HepG2 (cell line): ENCODE data around the gene AHRR. TPM values are rescaled to one million over a fixed set of nuclear protein-coding genes. Genes with fewer than 3 reads are reported as not detected.

Experiments used
- CENPX ChIP-seq: sonication (generic); formaldehyde crosslinking; IDR thresholded peaks from 2 replicates; pipeline ENCODE4 v1.9.0; 2021; ENCODE audit warnings: mild to moderate bottlenecking, missing genetic modification reagents, moderate library complexity
- KDM3A ChIP-seq: IDR thresholded peaks from 2 replicates; pipeline ENCODE4 v1.6.1; 2018; ENCODE audit warnings: low read depth, missing compliant biosample characterization
- SIX4 ChIP-seq: sonication (generic); formaldehyde crosslinking; IDR thresholded peaks from 2 replicates; pipeline ENCODE4 v1.4.0; 2020; ENCODE audit warnings: missing genetic modification reagents
- SMAD3 ChIP-seq: sonication (generic); formaldehyde crosslinking; IDR thresholded peaks from 2 replicates; pipeline ENCODE4 v1.4.0; 2020; ENCODE audit warnings: missing genetic modification reagents
- SMC3 ChIP-seq: IDR thresholded peaks from 2 replicates; pipeline ENCODE4 v1.6.1; 2011; ENCODE audit warnings: low read length, improper control_type of control experiment
- SP2 ChIP-seq: sonication (generic); formaldehyde crosslinking; IDR thresholded peaks from 2 replicates; pipeline ENCODE4 v1.5.1; 2020; ENCODE audit warnings: mild to moderate bottlenecking, missing genetic modification reagents
- ZFP36L2 ChIP-seq: sonication (generic); formaldehyde crosslinking; IDR thresholded peaks from 2 replicates; pipeline ENCODE4 v1.4.0; 2020; ENCODE audit warnings: missing genetic modification reagents
- ZKSCAN5 ChIP-seq: sonication (generic); formaldehyde crosslinking; IDR thresholded peaks from 2 replicates; pipeline ENCODE4 v1.5.1; 2020; ENCODE audit warnings: mild to moderate bottlenecking, missing genetic modification reagents
- ZNF234 ChIP-seq: sonication (generic); formaldehyde crosslinking; conservative IDR thresholded peaks from 2 replicates; pipeline ENCODE4 v1.5.1; 2020; ENCODE audit warnings: mild to moderate bottlenecking, missing genetic modification reagents
- ZNF326 ChIP-seq: sonication (generic); formaldehyde crosslinking; IDR thresholded peaks from 2 replicates; pipeline ENCODE4 v1.4.0; 2020; ENCODE audit warnings: missing genetic modification reagents, borderline replicate concordance
- ZNF333 ChIP-seq: sonication (generic); formaldehyde crosslinking; IDR thresholded peaks from 2 replicates; pipeline ENCODE4 v1.4.0; 2020; ENCODE audit warnings: mild to moderate bottlenecking, missing genetic modification reagents, borderline replicate concordance
- ZNF460 ChIP-seq: sonication (generic); formaldehyde crosslinking; IDR thresholded peaks from 2 replicates; pipeline ENCODE4 v1.5.1; 2020; ENCODE audit warnings: missing genetic modification reagents, mild to moderate bottlenecking, borderline replicate concordance
- polyA plus RNA-seq, 8 experiments: library from polyadenylated mRNA; depleted of rRNA in 3 of 8; stranded (reverse) in 7 of 8; unstranded in 1 of 8; fragments of >200 nt; fragmentation: Illumina TruSeq in 4 of 8; extraction: Trizol in 4 of 8; gene quantifications; 2 replicates each; pipeline versions ENCODE4 v1.2.1 to v1.2.3, GENCODE V29; 2011 to 2016; ENCODE audit warnings: low read depth in 4 of 8, missing spikeins in 1 of 8, mixed read lengths in 1 of 8; ENCODE audit not compliant: insufficient read depth in 1 of 8
- total RNA-seq, 5 experiments: library from RNA; depleted of rRNA; stranded (reverse); fragments of >200 nt; fragmentation: Illumina TruSeq; extraction: Trizol; gene quantifications; 2 replicates each; pipeline ENCODE4 v1.2.3, GENCODE V29; 2016; ENCODE audit warnings: low read depth in 1 of 5
- TF ChIP-seq, protein P1 (sequence below): IDR thresholded peaks from 2 replicates; pipeline ENCODE4 v1.6.1; 2016; ENCODE audit warnings: mild to moderate bottlenecking
- TF ChIP-seq, protein P2 (sequence below): sonication (generic); formaldehyde crosslinking; IDR thresholded peaks from 2 replicates; pipeline ENCODE4 v1.5.0; 2020; ENCODE audit warnings: missing genetic modification reagents, mild to moderate bottlenecking, borderline replicate concordance
- TF ChIP-seq, protein P3 (sequence below): sonication (generic); formaldehyde crosslinking; conservative IDR thresholded peaks from 2 replicates; pipeline ENCODE4 v1.8.0; 2022; ENCODE audit warnings: missing genetic modification reagents
- TF ChIP-seq, protein P4 (sequence below), 2 experiments: fragments of 450-650 bp in 1 of 2; sonication (generic) in 1 of 2; formaldehyde crosslinking; IDR thresholded peaks; 2 replicates each; pipeline versions ENCODE4 v1.5.0 to v1.8.0; 2020 to 2022; ENCODE audit warnings: mild to moderate bottlenecking in 1 of 2, missing genetic modification reagents in 1 of 2
- TF ChIP-seq, protein P5 (sequence below): sonication (generic); formaldehyde crosslinking; IDR thresholded peaks from 2 replicates; pipeline ENCODE4 v1.4.0; 2020; ENCODE audit warnings: missing genetic modification reagents
- TF ChIP-seq, protein P6 (sequence below): sonication (generic); formaldehyde crosslinking; IDR thresholded peaks from 2 replicates; pipeline ENCODE4 v1.4.0; 2020; ENCODE audit warnings: missing genetic modification reagents, borderline replicate concordance

The AHRR gene
- total and polyA plus RNA-seq, 2 of the 13 experiments (the other 11 are each of a cell fraction or from before 2014, with no cell fraction given): 0.28 to 0.35 TPM

DNA sequence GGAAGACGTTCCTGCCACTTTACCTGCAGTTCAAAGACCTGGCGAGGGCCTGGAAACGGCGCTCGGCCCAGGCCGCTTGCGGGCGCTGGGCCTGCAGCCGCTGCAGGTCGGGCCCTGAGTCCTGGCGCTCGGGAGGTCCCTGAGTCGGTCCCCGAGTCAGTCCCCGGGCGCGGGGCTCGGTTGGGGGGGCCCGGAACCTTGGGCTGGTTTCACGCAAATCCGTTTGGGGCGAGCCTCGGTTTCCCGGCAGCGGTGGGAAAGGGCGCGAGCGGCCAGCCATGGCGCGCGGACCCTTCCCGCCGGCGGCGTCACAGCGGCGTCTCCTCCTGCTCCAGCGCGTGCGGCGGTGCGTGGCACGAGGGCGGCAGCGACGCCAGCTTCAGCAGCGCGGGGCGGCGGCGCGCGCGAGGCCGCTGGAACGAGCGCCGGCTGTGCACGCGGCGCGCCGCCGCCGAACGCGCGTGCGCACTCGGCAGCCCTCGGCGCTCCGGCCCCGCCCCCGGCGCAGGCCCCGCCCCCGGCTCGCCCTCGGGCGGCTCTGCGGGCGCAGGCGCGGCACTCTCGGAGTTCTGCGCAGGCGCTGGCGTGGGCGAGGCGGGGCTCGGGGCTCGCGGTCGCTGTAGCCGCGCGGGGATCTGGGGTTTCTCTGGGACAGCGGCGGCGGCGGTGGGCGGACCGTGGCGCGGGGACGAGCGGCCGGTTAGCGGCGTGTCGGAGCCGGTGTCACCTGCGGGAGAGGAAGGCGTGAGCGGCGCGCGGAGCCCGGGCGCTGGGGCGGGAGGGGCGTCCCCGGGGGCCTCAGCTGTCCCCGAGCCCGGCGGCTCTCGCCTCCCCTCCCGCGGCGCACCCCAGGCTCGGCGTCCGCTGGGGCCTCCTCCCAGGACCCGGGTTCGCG lies 151.4 kb downstream of the AHRR start (continued):
- TF ChIP-seq CENPX (no peak), ZKSCAN5 (CRISPR knock-in tag) (no peak), ZFP36L2 (no peak), SP2 (CRISPR knock-in tag) (no peak), ZNF333 (CRISPR knock-in tag) (peak; percentile 84; the same call in 1 of the 2 replicates), SMAD3 (no peak), ZNF326 (CRISPR knock-in tag) (no peak), KDM3A (CRISPR knock-in tag) (no peak), SIX4 (peak; percentile 57; the same call in 1 of the 2 replicates), ZNF234 (CRISPR knock-in tag) (no peak; the same call in 1 of the 2 replicates), ZNF460 (CRISPR knock-in tag) (no peak), SMC3 (no peak)
- TF ChIP-seq, protein P1, sequence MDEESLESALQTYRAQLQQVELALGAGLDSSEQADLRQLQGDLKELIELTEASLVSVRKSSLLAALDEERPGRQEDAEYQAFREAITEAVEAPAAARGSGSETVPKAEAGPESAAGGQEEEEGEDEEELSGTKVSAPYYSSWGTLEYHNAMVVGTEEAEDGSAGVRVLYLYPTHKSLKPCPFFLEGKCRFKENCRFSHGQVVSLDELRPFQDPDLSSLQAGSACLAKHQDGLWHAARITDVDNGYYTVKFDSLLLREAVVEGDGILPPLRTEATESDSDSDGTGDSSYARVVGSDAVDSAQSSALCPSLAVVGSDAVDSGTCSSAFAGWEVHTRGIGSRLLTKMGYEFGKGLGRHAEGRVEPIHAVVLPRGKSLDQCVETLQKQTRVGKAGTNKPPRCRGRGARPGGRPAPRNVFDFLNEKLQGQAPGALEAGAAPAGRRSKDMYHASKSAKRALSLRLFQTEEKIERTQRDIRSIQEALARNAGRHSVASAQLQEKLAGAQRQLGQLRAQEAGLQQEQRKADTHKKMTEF (CRISPR knock-in tag): peak; percentile 52; the same call in 1 of the 2 replicates
- TF ChIP-seq, protein P2, sequence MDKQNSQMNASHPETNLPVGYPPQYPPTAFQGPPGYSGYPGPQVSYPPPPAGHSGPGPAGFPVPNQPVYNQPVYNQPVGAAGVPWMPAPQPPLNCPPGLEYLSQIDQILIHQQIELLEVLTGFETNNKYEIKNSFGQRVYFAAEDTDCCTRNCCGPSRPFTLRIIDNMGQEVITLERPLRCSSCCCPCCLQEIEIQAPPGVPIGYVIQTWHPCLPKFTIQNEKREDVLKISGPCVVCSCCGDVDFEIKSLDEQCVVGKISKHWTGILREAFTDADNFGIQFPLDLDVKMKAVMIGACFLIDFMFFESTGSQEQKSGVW: no peak
- TF ChIP-seq, protein P3, sequence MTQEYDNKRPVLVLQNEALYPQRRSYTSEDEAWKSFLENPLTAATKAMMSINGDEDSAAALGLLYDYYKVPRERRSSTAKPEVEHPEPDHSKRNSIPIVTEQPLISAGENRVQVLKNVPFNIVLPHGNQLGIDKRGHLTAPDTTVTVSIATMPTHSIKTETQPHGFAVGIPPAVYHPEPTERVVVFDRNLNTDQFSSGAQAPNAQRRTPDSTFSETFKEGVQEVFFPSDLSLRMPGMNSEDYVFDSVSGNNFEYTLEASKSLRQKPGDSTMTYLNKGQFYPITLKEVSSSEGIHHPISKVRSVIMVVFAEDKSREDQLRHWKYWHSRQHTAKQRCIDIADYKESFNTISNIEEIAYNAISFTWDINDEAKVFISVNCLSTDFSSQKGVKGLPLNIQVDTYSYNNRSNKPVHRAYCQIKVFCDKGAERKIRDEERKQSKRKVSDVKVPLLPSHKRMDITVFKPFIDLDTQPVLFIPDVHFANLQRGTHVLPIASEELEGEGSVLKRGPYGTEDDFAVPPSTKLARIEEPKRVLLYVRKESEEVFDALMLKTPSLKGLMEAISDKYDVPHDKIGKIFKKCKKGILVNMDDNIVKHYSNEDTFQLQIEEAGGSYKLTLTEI: no peak
- TF ChIP-seq, protein P4, sequence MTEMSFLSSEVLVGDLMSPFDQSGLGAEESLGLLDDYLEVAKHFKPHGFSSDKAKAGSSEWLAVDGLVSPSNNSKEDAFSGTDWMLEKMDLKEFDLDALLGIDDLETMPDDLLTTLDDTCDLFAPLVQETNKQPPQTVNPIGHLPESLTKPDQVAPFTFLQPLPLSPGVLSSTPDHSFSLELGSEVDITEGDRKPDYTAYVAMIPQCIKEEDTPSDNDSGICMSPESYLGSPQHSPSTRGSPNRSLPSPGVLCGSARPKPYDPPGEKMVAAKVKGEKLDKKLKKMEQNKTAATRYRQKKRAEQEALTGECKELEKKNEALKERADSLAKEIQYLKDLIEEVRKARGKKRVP (CRISPR knock-in tag; IDR thresholded peaks at IDR 0.05): peak in 1 of 2 experiments; percentile 59; a peak in 1 of 4 replicates
- TF ChIP-seq, protein P5, sequence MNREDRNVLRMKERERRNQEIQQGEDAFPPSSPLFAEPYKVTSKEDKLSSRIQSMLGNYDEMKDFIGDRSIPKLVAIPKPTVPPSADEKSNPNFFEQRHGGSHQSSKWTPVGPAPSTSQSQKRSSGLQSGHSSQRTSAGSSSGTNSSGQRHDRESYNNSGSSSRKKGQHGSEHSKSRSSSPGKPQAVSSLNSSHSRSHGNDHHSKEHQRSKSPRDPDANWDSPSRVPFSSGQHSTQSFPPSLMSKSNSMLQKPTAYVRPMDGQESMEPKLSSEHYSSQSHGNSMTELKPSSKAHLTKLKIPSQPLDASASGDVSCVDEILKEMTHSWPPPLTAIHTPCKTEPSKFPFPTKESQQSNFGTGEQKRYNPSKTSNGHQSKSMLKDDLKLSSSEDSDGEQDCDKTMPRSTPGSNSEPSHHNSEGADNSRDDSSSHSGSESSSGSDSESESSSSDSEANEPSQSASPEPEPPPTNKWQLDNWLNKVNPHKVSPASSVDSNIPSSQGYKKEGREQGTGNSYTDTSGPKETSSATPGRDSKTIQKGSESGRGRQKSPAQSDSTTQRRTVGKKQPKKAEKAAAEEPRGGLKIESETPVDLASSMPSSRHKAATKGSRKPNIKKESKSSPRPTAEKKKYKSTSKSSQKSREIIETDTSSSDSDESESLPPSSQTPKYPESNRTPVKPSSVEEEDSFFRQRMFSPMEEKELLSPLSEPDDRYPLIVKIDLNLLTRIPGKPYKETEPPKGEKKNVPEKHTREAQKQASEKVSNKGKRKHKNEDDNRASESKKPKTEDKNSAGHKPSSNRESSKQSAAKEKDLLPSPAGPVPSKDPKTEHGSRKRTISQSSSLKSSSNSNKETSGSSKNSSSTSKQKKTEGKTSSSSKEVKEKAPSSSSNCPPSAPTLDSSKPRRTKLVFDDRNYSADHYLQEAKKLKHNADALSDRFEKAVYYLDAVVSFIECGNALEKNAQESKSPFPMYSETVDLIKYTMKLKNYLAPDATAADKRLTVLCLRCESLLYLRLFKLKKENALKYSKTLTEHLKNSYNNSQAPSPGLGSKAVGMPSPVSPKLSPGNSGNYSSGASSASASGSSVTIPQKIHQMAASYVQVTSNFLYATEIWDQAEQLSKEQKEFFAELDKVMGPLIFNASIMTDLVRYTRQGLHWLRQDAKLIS (CRISPR knock-in tag): no peak
- TF ChIP-seq, protein P6, sequence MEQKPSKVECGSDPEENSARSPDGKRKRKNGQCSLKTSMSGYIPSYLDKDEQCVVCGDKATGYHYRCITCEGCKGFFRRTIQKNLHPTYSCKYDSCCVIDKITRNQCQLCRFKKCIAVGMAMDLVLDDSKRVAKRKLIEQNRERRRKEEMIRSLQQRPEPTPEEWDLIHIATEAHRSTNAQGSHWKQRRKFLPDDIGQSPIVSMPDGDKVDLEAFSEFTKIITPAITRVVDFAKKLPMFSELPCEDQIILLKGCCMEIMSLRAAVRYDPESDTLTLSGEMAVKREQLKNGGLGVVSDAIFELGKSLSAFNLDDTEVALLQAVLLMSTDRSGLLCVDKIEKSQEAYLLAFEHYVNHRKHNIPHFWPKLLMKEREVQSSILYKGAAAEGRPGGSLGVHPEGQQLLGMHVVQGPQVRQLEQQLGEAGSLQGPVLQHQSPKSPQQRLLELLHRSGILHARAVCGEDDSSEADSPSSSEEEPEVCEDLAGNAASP (CRISPR knock-in tag): peak; percentile 26; the same call in 1 of the 2 replicates
